ENCODE results near the gene PLD4.

Gene PLD4, protein sequence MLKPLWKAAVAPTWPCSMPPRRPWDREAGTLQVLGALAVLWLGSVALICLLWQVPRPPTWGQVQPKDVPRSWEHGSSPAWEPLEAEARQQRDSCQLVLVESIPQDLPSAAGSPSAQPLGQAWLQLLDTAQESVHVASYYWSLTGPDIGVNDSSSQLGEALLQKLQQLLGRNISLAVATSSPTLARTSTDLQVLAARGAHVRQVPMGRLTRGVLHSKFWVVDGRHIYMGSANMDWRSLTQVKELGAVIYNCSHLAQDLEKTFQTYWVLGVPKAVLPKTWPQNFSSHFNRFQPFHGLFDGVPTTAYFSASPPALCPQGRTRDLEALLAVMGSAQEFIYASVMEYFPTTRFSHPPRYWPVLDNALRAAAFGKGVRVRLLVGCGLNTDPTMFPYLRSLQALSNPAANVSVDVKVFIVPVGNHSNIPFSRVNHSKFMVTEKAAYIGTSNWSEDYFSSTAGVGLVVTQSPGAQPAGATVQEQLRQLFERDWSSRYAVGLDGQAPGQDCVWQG

DNA sequence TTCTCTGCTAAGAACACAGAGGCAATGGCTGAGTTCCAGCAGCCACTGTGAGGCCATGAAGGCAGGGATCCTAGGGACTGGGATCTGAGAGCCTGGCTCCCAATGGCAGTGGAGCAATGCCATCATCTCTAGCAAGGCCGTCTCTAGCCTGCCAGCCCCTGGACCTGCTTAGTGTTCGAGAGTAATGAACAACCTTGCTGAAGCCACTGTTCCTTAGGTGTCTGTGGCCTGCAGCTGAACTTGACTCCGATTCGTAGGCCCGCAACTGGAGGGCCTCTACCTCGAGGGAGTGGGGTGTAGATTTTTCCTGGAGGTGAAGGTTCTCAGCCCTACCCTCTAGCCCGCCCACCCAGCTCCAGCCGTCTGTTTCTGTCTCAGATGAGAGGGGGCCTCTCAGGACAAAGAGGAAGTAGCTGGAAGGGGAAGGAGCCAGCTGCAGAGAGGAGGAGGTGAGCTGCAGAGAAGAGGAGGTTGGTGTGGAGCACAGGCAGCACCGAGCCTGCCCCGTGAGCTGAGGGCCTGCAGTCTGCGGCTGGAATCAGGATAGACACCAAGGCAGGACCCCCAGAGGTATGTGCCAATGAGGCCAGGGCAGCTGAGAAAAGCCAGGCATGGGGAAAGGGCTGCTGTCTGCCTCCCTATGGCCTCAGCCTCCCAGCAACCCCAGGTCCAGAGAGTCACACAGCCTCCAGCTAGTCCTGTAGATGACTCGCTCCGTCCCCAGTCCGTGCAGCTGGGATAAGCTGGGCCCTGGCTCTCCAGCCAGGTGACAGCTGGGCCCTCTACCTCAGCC lies at the start of gene PLD4:
Gene PLD4, plus strand, starts transcription at position 459 of the 793 bp plus-strand sequence. CDS start 2,262 bp downstream, outside the sequence.
- Histone ChIP-seq H3K27ac (ENCODE audit: low read length) (no peak within 1 kb of the TSS), H3K9me3 (ENCODE audit: control insufficient read depth, low read depth, low read length) (no peaks in the 10 kb centered on the region), H3K36me3 (ENCODE audit: control insufficient read depth, low read depth, low read length) (no peaks in the 10 kb centered on the region), H3K4me3 (ENCODE audit: low read length) (no peak within 1 kb of the TSS), H3K4me1 (ENCODE audit: control insufficient read depth, low read depth, low read length) (no peaks in the 10 kb centered on the region), H3K27me3 (ENCODE audit: control insufficient read depth, insufficient read depth, low read length) (no peaks in the 10 kb centered on the region), H3K9ac (ENCODE audit: low read length) (no peak within 1 kb of the TSS)

GRCh38 chr14:104875412-104875751 lies 49.3 kb upstream of the PLD4 start:
- H3K27ac ChIP-seq (ENCODE audit: low read length): no peak overlapping the region
- peaks cover under 1% of the 10 kb centered on the region for H3K36me3 ChIP-seq (ENCODE audit: control insufficient read depth, low read depth, low read length)
- H3K9me3 ChIP-seq (ENCODE audit: control insufficient read depth, low read depth, low read length): no peaks in the 10 kb centered on the region
- no peak overlapping the region for H3K9ac ChIP-seq (ENCODE audit: low read length)
- H3K4me1 ChIP-seq (ENCODE audit: control insufficient read depth, low read depth, low read length): peaks cover 9% of the 10 kb centered on the region
- no peaks in the 10 kb centered on the region for H3K27me3 ChIP-seq (ENCODE audit: control insufficient read depth, insufficient read depth, low read length)
- no peak overlapping the region for H3K4me3 ChIP-seq (ENCODE audit: low read length)

GRCh38 chr14:104875811-104876210 lies 48.9 kb upstream of the PLD4 start:
- Histone ChIP-seq H3K36me3 (ENCODE audit: control insufficient read depth, low read depth, low read length) (peaks cover 5% of the 10 kb centered on the region), H3K4me1 (ENCODE audit: control insufficient read depth, low read depth, low read length) (peaks cover 9% of the 10 kb centered on the region), H3K4me3 (ENCODE audit: low read length) (no peak overlapping the region), H3K27me3 (ENCODE audit: control insufficient read depth, insufficient read depth, low read length) (no peaks in the 10 kb centered on the region), H3K9ac (ENCODE audit: low read length) (no peak overlapping the region), H3K27ac (ENCODE audit: low read length) (no peak overlapping the region), H3K9me3 (ENCODE audit: control insufficient read depth, low read depth, low read length) (no peaks in the 10 kb centered on the region)

DNA sequence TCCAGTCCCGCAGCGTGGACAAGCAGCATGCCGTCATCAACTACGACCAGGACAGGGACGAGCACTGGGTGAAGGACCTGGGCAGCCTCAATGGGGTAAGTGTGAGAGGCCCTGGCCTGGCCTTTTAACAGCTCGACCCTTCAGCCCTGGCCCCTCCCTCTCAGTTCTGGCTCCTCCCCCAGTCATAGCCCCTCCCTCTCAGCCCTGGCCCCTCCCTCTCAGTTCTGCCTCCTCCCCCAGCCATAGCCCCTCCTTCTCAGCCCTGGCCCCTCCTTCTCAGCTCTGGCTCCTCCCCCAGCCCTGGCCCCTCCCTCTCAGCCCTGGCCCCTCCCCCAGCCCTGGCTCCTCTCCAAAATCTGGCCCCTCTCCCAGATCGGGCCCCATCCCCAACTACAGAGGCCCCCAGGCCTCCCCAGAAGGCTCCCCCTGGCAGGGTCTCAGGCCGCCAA lies 48.4 kb upstream of the PLD4 start:
- Histone ChIP-seq H3K36me3 (ENCODE audit: control insufficient read depth, low read depth, low read length) (peaks cover 7% of the 10 kb centered on the region), H3K4me1 (ENCODE audit: control insufficient read depth, low read depth, low read length) (peaks cover 9% of the 10 kb centered on the region), H3K27ac (ENCODE audit: low read length) (no peak overlapping the region), H3K9me3 (ENCODE audit: control insufficient read depth, low read depth, low read length) (no peaks in the 10 kb centered on the region), H3K27me3 (ENCODE audit: control insufficient read depth, insufficient read depth, low read length) (no peaks in the 10 kb centered on the region), H3K4me3 (ENCODE audit: low read length) (no peak overlapping the region), H3K9ac (ENCODE audit: low read length) (no peak overlapping the region)

DNA sequence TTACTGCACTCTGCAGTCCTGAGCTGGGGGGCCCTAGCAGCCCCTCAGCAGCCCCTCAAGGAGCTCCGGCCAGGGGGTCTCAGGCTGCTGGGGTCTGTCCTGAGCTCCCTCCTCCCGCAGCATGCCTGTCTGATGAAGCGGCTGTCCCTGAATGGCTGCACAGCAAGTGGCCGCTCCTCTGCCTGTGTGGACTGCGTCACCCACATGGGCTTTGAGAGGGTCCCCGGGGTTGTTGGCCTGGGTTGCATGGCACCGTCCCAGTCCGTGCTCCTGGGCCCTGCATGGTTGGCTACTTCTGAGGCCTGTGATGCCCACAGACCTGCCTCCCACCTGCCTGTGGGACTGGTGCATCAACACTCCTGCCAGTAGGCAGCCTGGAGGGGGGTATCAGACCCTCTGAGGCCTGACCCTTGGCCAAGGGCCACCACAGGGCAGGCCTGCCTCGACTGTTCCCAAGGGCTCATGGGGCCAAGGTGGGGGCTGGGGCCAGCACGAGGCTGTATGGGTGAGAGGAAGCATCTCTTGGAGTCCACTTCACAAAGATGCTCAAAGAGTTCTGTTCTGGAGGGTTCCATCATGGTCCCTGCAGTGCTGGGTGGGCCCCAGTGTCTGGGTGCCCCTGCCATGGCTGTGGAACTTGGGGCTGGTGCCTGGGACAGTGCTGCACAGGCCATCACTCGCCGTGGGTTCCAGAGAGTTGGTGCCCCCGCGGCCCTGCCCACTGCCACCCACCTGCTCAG lies 47.4 kb upstream of the PLD4 start:
- H3K9me3 ChIP-seq (ENCODE audit: control insufficient read depth, low read depth, low read length): no peaks in the 10 kb centered on the region
- peaks cover 7% of the 10 kb centered on the region for H3K36me3 ChIP-seq (ENCODE audit: control insufficient read depth, low read depth, low read length)
- H3K4me3 ChIP-seq (ENCODE audit: low read length): no peak overlapping the region
- H3K9ac ChIP-seq (ENCODE audit: low read length): no peak overlapping the region
- peaks cover 9% of the 10 kb centered on the region for H3K4me1 ChIP-seq (ENCODE audit: control insufficient read depth, low read depth, low read length)
- H3K27me3 ChIP-seq (ENCODE audit: control insufficient read depth, insufficient read depth, low read length): no peaks in the 10 kb centered on the region
- H3K27ac ChIP-seq (ENCODE audit: low read length): no peak overlapping the region

DNA sequence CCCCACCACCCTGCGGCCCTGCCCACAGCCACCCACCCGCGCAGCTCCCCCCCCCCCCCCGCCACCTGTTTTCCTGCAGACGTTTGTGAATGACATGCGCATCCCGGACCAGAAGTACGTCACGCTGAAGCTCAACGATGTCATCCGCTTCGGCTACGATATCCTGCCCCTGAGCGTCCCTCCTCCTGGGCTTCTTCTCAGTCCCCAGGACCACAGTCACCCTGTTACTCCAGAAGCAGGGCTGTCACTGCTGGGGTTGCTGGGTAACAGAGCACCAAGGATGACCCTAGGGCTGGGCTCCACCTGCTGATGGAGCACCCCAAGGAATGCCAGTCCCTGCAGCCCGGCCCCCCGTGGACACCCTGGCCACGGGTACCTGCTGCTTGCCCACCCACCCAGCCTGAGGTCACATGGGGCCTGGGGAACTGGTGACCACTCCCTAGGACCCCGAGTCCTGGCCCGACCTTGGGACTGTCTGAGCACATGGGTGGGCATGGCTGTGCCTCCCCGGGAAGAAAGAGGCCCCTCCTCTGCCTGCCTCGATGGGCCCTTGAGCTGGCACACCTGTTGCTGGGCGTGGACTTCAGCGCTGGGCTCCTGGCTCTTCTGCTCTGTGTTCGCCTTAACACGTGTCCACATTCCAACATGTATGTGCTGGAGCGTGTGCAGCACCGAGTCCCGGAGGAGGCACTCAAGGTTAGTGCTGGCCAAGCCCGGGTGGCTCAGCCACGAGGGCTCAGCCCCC lies 46.7 kb upstream of the PLD4 start:
- Histone ChIP-seq H3K36me3 (ENCODE audit: control insufficient read depth, low read depth, low read length) (peaks cover 7% of the 10 kb centered on the region), H3K27ac (ENCODE audit: low read length) (no peak overlapping the region), H3K4me1 (ENCODE audit: control insufficient read depth, low read depth, low read length) (peaks cover 3% of the 10 kb centered on the region), H3K27me3 (ENCODE audit: control insufficient read depth, insufficient read depth, low read length) (no peaks in the 10 kb centered on the region), H3K9me3 (ENCODE audit: control insufficient read depth, low read depth, low read length) (no peaks in the 10 kb centered on the region), H3K9ac (ENCODE audit: low read length) (no peak overlapping the region), H3K4me3 (ENCODE audit: low read length) (no peak overlapping the region)

GRCh38 chr14:104878582-104878981 lies 46.1 kb upstream of the PLD4 start:
- H3K36me3 ChIP-seq (ENCODE audit: control insufficient read depth, low read depth, low read length): peaks cover 7% of the 10 kb centered on the region
- H3K27me3 ChIP-seq (ENCODE audit: control insufficient read depth, insufficient read depth, low read length): no peaks in the 10 kb centered on the region
- H3K4me1 ChIP-seq (ENCODE audit: control insufficient read depth, low read depth, low read length): no peaks in the 10 kb centered on the region
- no peaks in the 10 kb centered on the region for H3K9me3 ChIP-seq (ENCODE audit: control insufficient read depth, low read depth, low read length)
- H3K9ac ChIP-seq (ENCODE audit: low read length): no peak overlapping the region
- no peak overlapping the region for H3K27ac ChIP-seq (ENCODE audit: low read length)
- no peak overlapping the region for H3K4me3 ChIP-seq (ENCODE audit: low read length)

- H3K9me3 ChIP-seq (ENCODE audit: control insufficient read depth, low read depth, low read length): no peaks in the 10 kb centered on the region
- H3K27me3 ChIP-seq (ENCODE audit: control insufficient read depth, insufficient read depth, low read length): no peaks in the 10 kb centered on the region
- H3K27ac ChIP-seq (ENCODE audit: low read length): no peak overlapping the region
- no peaks in the 10 kb centered on the region for H3K4me1 ChIP-seq (ENCODE audit: control insufficient read depth, low read depth, low read length)
- H3K4me3 ChIP-seq (ENCODE audit: low read length): no peak overlapping the region
- H3K36me3 ChIP-seq (ENCODE audit: control insufficient read depth, low read depth, low read length): peaks cover 7% of the 10 kb centered on the region
- H3K9ac ChIP-seq (ENCODE audit: low read length): no peak overlapping the region
Observed at GRCh38 chr14:104879201-104879982, 45.3 kb upstream of the PLD4 start.

DNA sequence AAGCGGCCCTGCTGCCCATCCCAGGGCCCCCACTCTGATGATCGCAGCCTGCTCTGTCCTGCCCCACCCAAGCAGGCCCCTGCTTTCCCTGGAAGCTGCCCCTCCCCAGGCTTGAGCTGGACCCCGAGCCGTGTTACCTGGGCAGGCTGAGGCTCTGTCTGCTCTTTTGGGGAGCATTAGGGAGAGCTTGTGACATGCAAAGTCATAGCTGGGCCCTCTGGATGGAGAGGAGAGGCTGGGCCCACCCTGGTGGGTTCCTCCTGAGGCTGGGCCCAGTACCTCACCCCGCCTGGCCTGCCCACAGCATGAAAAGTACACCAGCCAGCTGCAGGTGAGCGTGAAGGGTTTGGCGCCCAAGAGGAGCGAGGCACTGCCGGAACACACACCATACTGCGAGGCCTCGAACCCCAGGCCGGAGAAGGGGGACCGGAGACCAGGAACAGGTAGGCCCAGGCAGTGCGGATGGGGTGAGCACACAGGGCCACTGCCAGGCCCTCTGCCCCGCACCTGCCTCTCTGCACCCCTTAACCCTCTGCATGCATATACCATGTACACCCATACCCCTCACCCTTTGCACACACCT lies 44.6 kb upstream of the PLD4 start:
- Histone ChIP-seq H3K36me3 (ENCODE audit: control insufficient read depth, low read depth, low read length) (peaks cover 7% of the 10 kb centered on the region), H3K9ac (ENCODE audit: low read length) (no peak overlapping the region), H3K27ac (ENCODE audit: low read length) (no peak overlapping the region), H3K4me1 (ENCODE audit: control insufficient read depth, low read depth, low read length) (no peaks in the 10 kb centered on the region), H3K27me3 (ENCODE audit: control insufficient read depth, insufficient read depth, low read length) (no peaks in the 10 kb centered on the region), H3K4me3 (ENCODE audit: low read length) (no peak overlapping the region), H3K9me3 (ENCODE audit: control insufficient read depth, low read depth, low read length) (no peaks in the 10 kb centered on the region)

GRCh38 chr14:104880584-104881210 lies 44.0 kb upstream of the PLD4 start:
- Histone ChIP-seq H3K4me1 (ENCODE audit: control insufficient read depth, low read depth, low read length) (no peaks in the 10 kb centered on the region), H3K27ac (ENCODE audit: low read length) (no peak overlapping the region), H3K9me3 (ENCODE audit: control insufficient read depth, low read depth, low read length) (no peaks in the 10 kb centered on the region), H3K9ac (ENCODE audit: low read length) (no peak overlapping the region), H3K4me3 (ENCODE audit: low read length) (no peak overlapping the region), H3K36me3 (ENCODE audit: control insufficient read depth, low read depth, low read length) (peaks cover 7% of the 10 kb centered on the region), H3K27me3 (ENCODE audit: control insufficient read depth, insufficient read depth, low read length) (no peaks in the 10 kb centered on the region)
